SK-N-SH (cell line): ENCODE data around the gene FBH1. TPM values are rescaled to one million over a fixed set of nuclear protein-coding genes. Genes with fewer than 3 reads are reported as not detected.

Experiments used
- CTCF ChIA-PET: fragments of 300-600, 350-600 bp; formaldehyde crosslinking; extraction: SDS; loops from one replicate; lab custom pipeline; 2021; lab: Yijun Ruan, JAX
- POLR2A ChIA-PET: fragments of 350-600 bp; sonication (Branson Sonifier 250); formaldehyde crosslinking; extraction: SDS; loops from one replicate; lab custom pipeline; 2020; ENCODE audit warnings: antibody characterized with exemption, inconsistent platforms; lab: Yijun Ruan, JAX
- DNase-seq: peaks from one replicate; pipeline ENCODE4 v3.0.0; 2012
- H2AFZ ChIP-seq: fragments of 200-600 bp; sonication (generic); 2 replicates; pipeline ENCODE4 v1.8.1; 2016; ENCODE audit warnings: antibody characterized with exemption, mild to moderate bottlenecking, low read depth
- H3F3A ChIP-seq: fragments of 200-600 bp; sonication (generic); replicated peaks from 2 replicates; pipeline ENCODE3; 2016; ENCODE audit warnings: antibody characterized with exemption, mild to moderate bottlenecking; ENCODE audit not compliant: insufficient read depth
- H3K27ac ChIP-seq, 2 experiments: fragments of 200-500 bp in 1 of 2; fragments of 200-600 bp in 1 of 2; sonication (Bioruptor generic) in 1 of 2; sonication (generic), shearing (Covaris generic) in 1 of 2; 2 replicates each; pipeline versions ENCODE4 v1.5.1 to v1.6.1; 2014 to 2016; ENCODE audit warnings: low read depth in 2 of 2, inconsistent platforms in 1 of 2, low read length in 1 of 2, mild to moderate bottlenecking in 1 of 2, mixed read lengths in 1 of 2
- H3K27me3 ChIP-seq: fragments of 200-600 bp; sonication (generic), shearing (Covaris generic); 2 replicates; pipeline ENCODE4 v1.6.1; 2016; ENCODE audit warnings: mixed run types; ENCODE audit not compliant: insufficient read depth
- H3K36me3 ChIP-seq, 2 experiments: fragments of 200-500 bp in 1 of 2; fragments of 200-600 bp in 1 of 2; sonication (Bioruptor generic) in 1 of 2; sonication (generic) in 1 of 2; replicated peaks in 1 of 2; 2 replicates each; pipeline versions ENCODE3 to v1.5.1; 2014 to 2016; ENCODE audit warnings: low read length in 1 of 2, mild to moderate bottlenecking in 1 of 2; ENCODE audit not compliant: insufficient read depth in 2 of 2, control insufficient read depth in 1 of 2
- H3K4me1 ChIP-seq, 2 experiments: fragments of 200-500 bp in 1 of 2; fragments of 200-600 bp in 1 of 2; sonication (Bioruptor generic) in 1 of 2; sonication (generic), shearing (Covaris generic) in 1 of 2; 2 replicates each; pipeline versions ENCODE4 v1.5.1 to v1.6.1; 2014 to 2016; ENCODE audit warnings: low read depth in 1 of 2, low read length in 1 of 2, mixed run types in 1 of 2; ENCODE audit not compliant: insufficient read depth in 2 of 2, control insufficient read depth in 1 of 2
- H3K4me2 ChIP-seq: fragments of 200-600 bp; sonication (generic), shearing (Covaris generic); 2 replicates; pipeline ENCODE4 v1.6.1; 2017; ENCODE audit warnings: mixed run types
- H3K4me3 ChIP-seq, 2 experiments: fragments of 200-500 bp in 1 of 2; fragments of 200-600 bp in 1 of 2; sonication (Bioruptor generic) in 1 of 2; sonication (generic), shearing (Covaris generic) in 1 of 2; 2 replicates each; pipeline versions ENCODE4 v1.5.1 to v1.8.1; 2014 to 2016; ENCODE audit warnings: low read depth in 2 of 2, inconsistent platforms in 1 of 2, low read length in 1 of 2, mild to moderate bottlenecking in 1 of 2, mixed read lengths in 1 of 2, moderate library complexity in 1 of 2
- H3K79me2 ChIP-seq: fragments of 200-600 bp; sonication (generic); 2 replicates; pipeline ENCODE4 v1.8.1; 2017; ENCODE audit warnings: mild to moderate bottlenecking; ENCODE audit not compliant: insufficient read depth
- H3K9ac ChIP-seq: fragments of 200-600 bp; sonication (generic); 2 replicates; pipeline ENCODE4 v1.6.1; 2017; ENCODE audit warnings: mixed run types
- H3K9me2 ChIP-seq: fragments of 200-600 bp; sonication (generic); 2 replicates; pipeline ENCODE4 v1.6.1; 2017; ENCODE audit warnings: mixed run types
- H3K9me3 ChIP-seq: fragments of 200-600 bp; sonication (generic); 2 replicates; pipeline ENCODE4 v1.6.1; 2017; ENCODE audit warnings: mixed run types, mild to moderate bottlenecking, moderate library complexity
- H4K20me1 ChIP-seq: fragments of 200-600 bp; sonication (generic); 2 replicates; pipeline ENCODE4 v1.6.1; 2017; ENCODE audit warnings: mild to moderate bottlenecking, mixed run types; ENCODE audit not compliant: insufficient read depth
- CHD2 ChIP-seq: fragments of 150-350 bp; IDR thresholded peaks from 2 replicates; pipeline ENCODE4 v1.6.1; 2018; ENCODE audit warnings: low read length; ENCODE audit not compliant: partially characterized antibody
- ELF1 ChIP-seq: IDR thresholded peaks from 2 replicates; pipeline ENCODE4 v1.4.0; 2012
- FOSL2 ChIP-seq: IDR thresholded peaks from 2 replicates; pipeline ENCODE4 v1.4.0; 2012; ENCODE audit warnings: low read depth, mild to moderate bottlenecking, moderate library complexity, borderline replicate concordance
- FOXJ3 ChIP-seq: sonication (generic); formaldehyde crosslinking; IDR thresholded peaks from 2 replicates; pipeline ENCODE4 v1.5.1; 2020; ENCODE audit warnings: mild to moderate bottlenecking, missing genetic modification reagents
- GATA2 ChIP-seq: sonication (generic); formaldehyde crosslinking; IDR thresholded peaks from 2 replicates; pipeline ENCODE4 v1.5.0; 2020; ENCODE audit warnings: mild to moderate bottlenecking, missing genetic modification reagents
- IRF3 ChIP-seq: fragments of 150-350 bp; IDR thresholded peaks from 2 replicates; pipeline ENCODE4 v1.6.1; 2016; ENCODE audit warnings: mild to moderate bottlenecking, low read depth, low read length
- MXI1 ChIP-seq: IDR thresholded peaks from 2 replicates; pipeline ENCODE4 v1.6.1; 2012; ENCODE audit warnings: mild to moderate bottlenecking, low read depth, low read length, improper control_type of control experiment
- NRF1 ChIP-seq: IDR thresholded peaks from 2 replicates; pipeline ENCODE4 v1.6.1; 2012; ENCODE audit warnings: low read depth, mild to moderate bottlenecking, low read length
- PBX3 ChIP-seq: IDR thresholded peaks from 2 replicates; pipeline ENCODE4; 2012
- POLR2AphosphoS5 ChIP-seq: IDR thresholded peaks from 2 replicates; pipeline ENCODE4 v1.6.1; 2012; ENCODE audit warnings: low read depth, low read length
- RAD21 ChIP-seq: IDR thresholded peaks from 2 replicates; pipeline ENCODE4 v1.6.1; 2012; ENCODE audit warnings: mild to moderate bottlenecking, low read length
- RFX5 ChIP-seq: IDR thresholded peaks from 2 replicates; pipeline ENCODE4 v1.6.1; 2012; ENCODE audit warnings: mild to moderate bottlenecking, improper control_type of control experiment, low read length
- TAF1 ChIP-seq: IDR thresholded peaks from 2 replicates; pipeline ENCODE4 v1.6.1; 2012; ENCODE audit warnings: low read depth, mild to moderate bottlenecking, low read length, moderate library complexity, borderline replicate concordance
- USF1 ChIP-seq: IDR thresholded peaks from 2 replicates; pipeline ENCODE4 v1.4.0; 2012; ENCODE audit warnings: low read depth, borderline replicate concordance
- WGBS: methylation state at CpG from one replicate; pipeline ENCODE4 v1.1.6; 2017; ENCODE audit warnings: low lambda C conversion rate; 5-methylcytosine and 5-hydroxymethylcytosine counted together
- polyA plus RNA-seq, 3 experiments: library from polyadenylated mRNA; depleted of rRNA; stranded (reverse); fragments of >200 nt; gene quantifications; 2 replicates each; pipeline ENCODE4 v1.2.3, GENCODE V29; 2012
- TF ChIP-seq, protein P1 (sequence below): fragments of 150-350 bp; IDR thresholded peaks from 2 replicates; pipeline ENCODE4 v1.6.1; 2017; ENCODE audit warnings: antibody characterized with exemption, low read length, low read depth, borderline replicate concordance

The FBH1 gene
- polyA plus RNA-seq, 1 of the 3 experiments (the other 2 are of a cell fraction): 60.9 TPM

GRCh38 chr10:5854131-5854475 lies 35.9 kb upstream of the FBH1 start:
- no peak overlapping the region for H3K27ac ChIP-seq
- H3K9me2 ChIP-seq: no peaks in the 10 kb centered on the region
- ChIA-PET CTCF (interaction anchor here (1.0 to 1.4 kb wide), 2 partner anchors 15 to 22 kb away, joined by 3 read pairs; no protein-coding TSS in a partner anchor), POLR2A (no interaction called here)
- TF ChIP-seq TAF1 (no peak), PBX3 (no peak), RFX5 (no peak), MXI1 (no peak), IRF3 (no peak), ELF1 (no peak), NRF1 (no peak), RAD21 (no peak), USF1 (no peak), POLR2AphosphoS5 (no peak), CHD2 (no peak), FOSL2 (no peak), FOXJ3 (CRISPR knock-in tag) (no peak), GATA2 (CRISPR knock-in tag) (no peak)
- TF ChIP-seq, protein P1, sequence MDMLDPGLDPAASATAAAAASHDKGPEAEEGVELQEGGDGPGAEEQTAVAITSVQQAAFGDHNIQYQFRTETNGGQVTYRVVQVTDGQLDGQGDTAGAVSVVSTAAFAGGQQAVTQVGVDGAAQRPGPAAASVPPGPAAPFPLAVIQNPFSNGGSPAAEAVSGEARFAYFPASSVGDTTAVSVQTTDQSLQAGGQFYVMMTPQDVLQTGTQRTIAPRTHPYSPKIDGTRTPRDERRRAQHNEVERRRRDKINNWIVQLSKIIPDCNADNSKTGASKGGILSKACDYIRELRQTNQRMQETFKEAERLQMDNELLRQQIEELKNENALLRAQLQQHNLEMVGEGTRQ: no peak
- WGBS: 95% methylated on average over 5 of the region's 5 CpGs
- H3K9ac ChIP-seq: no peak overlapping the region
- H3K9me3 ChIP-seq: no peaks in the 10 kb centered on the region
- no peaks in the 10 kb centered on the region for H3F3A ChIP-seq
- H3K79me2 ChIP-seq: no peaks in the 10 kb centered on the region
- H3K27me3 ChIP-seq: no peaks in the 10 kb centered on the region
- DNase-seq: no peak
- H3K4me2 ChIP-seq: no peak overlapping the region
- H3K4me3 ChIP-seq: no peak overlapping the region
- H2AFZ ChIP-seq: no peak overlapping the region
- H4K20me1 ChIP-seq: no peaks in the 10 kb centered on the region
- no peaks in the 10 kb centered on the region for H3K4me1 ChIP-seq
- H3K36me3 ChIP-seq: no peaks in the 10 kb centered on the region
